K562 (cell line): ENCODE results near the gene METTL23. TPM values are rescaled to one million over a fixed set of nuclear protein-coding genes. Genes with fewer than 3 reads are reported as not detected.

Experiments used
- BRD4 ChIP-seq: fragments of 200-600 bp; sonication (generic); IDR thresholded peaks from 2 replicates; pipeline ENCODE4 v1.6.1; 2017; ENCODE audit warnings: inconsistent platforms
- EP400 ChIP-seq: fragments of 450-650 bp; IDR thresholded peaks from 2 replicates; pipeline ENCODE4 v1.6.1; 2017; ENCODE audit warnings: antibody characterized with exemption, mild to moderate bottlenecking, moderate library complexity
- FOXM1 ChIP-seq, 2 experiments: fragments of 450-650 bp in 1 of 2; sonication (generic) in 1 of 2; formaldehyde crosslinking in 1 of 2; IDR thresholded peaks; 2 replicates each; pipeline versions ENCODE4 v1.6.1 to v1.9.0; 2017 to 2022; ENCODE audit warnings: low read depth in 2 of 2, mild to moderate bottlenecking in 2 of 2, missing genetic modification reagents in 1 of 2, moderate library complexity in 1 of 2
- HMG20A ChIP-seq: fragments of 450-650 bp; formaldehyde crosslinking; conservative IDR thresholded peaks from 2 replicates; pipeline ENCODE4 v1.4.0; 2020; ENCODE audit warnings: mild to moderate bottlenecking, mixed read lengths
- HMGN3 ChIP-seq: IDR thresholded peaks from 2 replicates; pipeline ENCODE4 v1.6.1; 2011; ENCODE audit warnings: borderline replicate concordance, low read depth, mild to moderate bottlenecking, mixed read lengths, low read length; ENCODE audit not compliant: insufficient read length; ENCODE audit errors: extremely low read depth
- KLF10 ChIP-seq: fragments of 250-450 bp; sonication (Bioruptor Pico); IDR thresholded peaks from 2 replicates; pipeline ENCODE4 v1.6.1; 2021; ENCODE audit warnings: matching md5 sums
- PHB ChIP-seq: fragments of 250-450 bp; sonication (Bioruptor Pico); IDR thresholded peaks from 2 replicates; pipeline ENCODE4 v1.5.0; 2021
- PHB2 ChIP-seq: fragments of 450-650 bp; IDR thresholded peaks from 2 replicates; pipeline ENCODE4 v1.6.1; 2017; ENCODE audit warnings: low read depth
- RBFOX2 ChIP-seq: fragments of 200-400 bp; formaldehyde crosslinking; IDR thresholded peaks from 2 replicates; pipeline ENCODE4 v1.6.1; 2017; ENCODE audit warnings: low read depth, mild to moderate bottlenecking, low read length, moderate library complexity
- RCOR1 ChIP-seq, 2 experiments: IDR thresholded peaks; 2 replicates each; pipeline ENCODE4 v1.6.1; 2012; ENCODE audit warnings: low read depth in 2 of 2, low read length in 2 of 2, borderline replicate concordance in 1 of 2, improper control_type of control experiment in 1 of 2
- TCF3 ChIP-seq: sonication (generic); formaldehyde crosslinking; IDR thresholded peaks from 2 replicates; pipeline ENCODE4 v1.4.0; 2020; ENCODE audit warnings: mild to moderate bottlenecking, missing genetic modification reagents
- WHSC1 ChIP-seq: IDR thresholded peaks from one replicate; pipeline ENCODE4 v1.6.1; 2012; ENCODE audit warnings: low read length, control low read depth, inconsistent platforms
- ZEB2 ChIP-seq: fragments of 450-650 bp; IDR thresholded peaks from 2 replicates; pipeline ENCODE4 v1.6.1; 2016
- ZNF140 ChIP-seq: fragments of 250-450 bp; sonication (Bioruptor Pico); IDR thresholded peaks from 2 replicates; pipeline ENCODE4 v1.8.0; 2021; ENCODE audit warnings: moderate library complexity, mild to moderate bottlenecking, inconsistent platforms
- ZNF766 ChIP-seq: fragments of 200-800 bp; sonication (Bioruptor generic); conservative IDR thresholded peaks from 2 replicates; pipeline ENCODE4 v1.6.1; 2016; ENCODE audit warnings: missing genetic modification characterization, missing compliant biosample characterization
- polyA plus RNA-seq, 8 experiments: library from polyadenylated mRNA; depleted of rRNA in 4 of 8; stranded (reverse) in 5 of 8; unstranded in 3 of 8; fragments of >200 nt; fragmentation: Nextera tagmentation in 2 of 8; fragmentation: Illumina TruSeq in 1 of 8; extraction: Ambion mirVana in 2 of 8; extraction: Trizol in 1 of 8; gene quantifications; 2 replicates each; pipeline versions ENCODE4 v1.2.1 to v1.2.3, GENCODE V29; 2011 to 2014; ENCODE audit warnings: inconsistent platforms in 1 of 8, missing spikeins in 1 of 8
- total RNA-seq, 7 experiments: library from RNA; depleted of rRNA in 6 of 7; stranded (reverse); fragments of >200 nt in 6 of 7; fragmentation: Illumina TruSeq in 2 of 7; extraction: Trizol in 2 of 7; gene quantifications; 2 replicates each; pipeline versions ENCODE4 v1.2.1 to v1.2.3, GENCODE V29; 2011 to 2021; ENCODE audit warnings: low replicate concordance in 1 of 7
- TF ChIP-seq, protein P1 (sequence below): fragments of 250-450 bp; sonication (Bioruptor Pico); IDR thresholded peaks from 2 replicates; pipeline ENCODE4 v1.8.0; 2021; ENCODE audit warnings: borderline replicate concordance, mild to moderate bottlenecking, moderate library complexity; ENCODE audit not compliant: poor library complexity, severe bottlenecking
- TF ChIP-seq, protein P2 (sequence below), 2 experiments: fragments of 450-650 bp; IDR thresholded peaks; 2 replicates each; pipeline ENCODE4 v1.6.1; 2016
- TF ChIP-seq, protein P3 (sequence below): fragments of 250-450 bp; sonication (Bioruptor Pico); IDR thresholded peaks from 2 replicates; pipeline ENCODE4 v1.5.1; 2021; ENCODE audit warnings: mild to moderate bottlenecking
- TF ChIP-seq, protein P4 (sequence below): IDR thresholded peaks from 2 replicates; pipeline ENCODE4 v1.6.1; 2012; ENCODE audit warnings: low read depth, low read length, improper control_type of control experiment, borderline replicate concordance
- TF ChIP-seq, protein P5 (sequence below): sonication (generic); formaldehyde crosslinking; IDR thresholded peaks from 2 replicates; pipeline ENCODE4 v1.8.1; 2022; ENCODE audit warnings: missing genetic modification reagents

METTL23 gene
- total and polyA plus RNA-seq, 9 of the 15 experiments (the other 6 are each of a cell fraction or from before 2014, with no cell fraction given): 29.4 to 67.3 (median 41.6) TPM

DNA sequence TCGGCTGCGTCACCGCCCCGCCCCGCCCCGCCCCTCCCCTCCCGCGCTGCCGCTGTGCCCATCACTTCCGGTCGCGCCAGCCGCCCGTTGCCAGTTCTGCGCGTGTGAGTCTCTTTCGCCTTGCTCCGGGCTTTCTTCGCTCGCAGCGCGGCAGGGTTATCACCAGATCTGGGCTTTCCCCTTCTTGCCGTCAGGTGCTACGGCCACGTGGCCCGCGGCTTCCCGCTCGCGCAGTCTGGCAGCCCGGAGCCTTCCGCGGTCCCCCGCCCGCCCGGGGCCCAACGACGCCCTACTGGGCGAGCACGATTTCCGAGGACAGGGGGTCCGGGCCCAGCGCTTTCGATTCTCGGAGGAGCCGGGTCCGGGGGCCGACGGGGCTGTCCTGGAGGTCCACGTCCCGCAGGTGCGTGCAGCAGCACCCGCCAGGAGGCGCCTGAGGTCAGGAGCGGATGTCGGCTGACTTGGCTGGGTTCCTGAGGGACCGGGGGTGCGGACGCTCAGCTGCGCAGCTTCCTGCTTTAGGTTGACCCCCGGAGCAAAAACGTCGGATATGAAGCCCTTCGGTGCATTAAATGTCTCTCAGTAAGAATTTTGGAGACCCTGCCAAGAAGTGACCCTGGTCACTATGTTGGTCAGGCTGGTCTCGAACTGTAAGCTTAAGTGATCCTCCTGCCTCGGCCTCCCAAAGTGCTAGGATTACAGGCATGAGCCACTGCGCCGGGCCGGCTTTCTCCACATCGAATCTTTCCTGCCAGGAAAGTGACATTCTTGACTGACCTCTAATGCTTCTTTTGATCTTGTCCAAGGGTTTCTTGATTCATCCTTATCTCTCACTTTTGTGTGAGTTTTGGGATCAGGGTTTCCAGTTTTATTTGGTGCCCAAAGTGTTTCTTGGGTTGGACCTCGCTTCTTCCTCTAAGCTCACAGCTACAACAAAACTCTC, at the start of gene METTL23 (continued):
- TF ChIP-seq BRD4 (peak; percentile 64; the same call in 1 of the 2 replicates), KLF10 (CRISPR knock-in tag) (no peak), RCOR1 (IDR thresholded peaks at IDR 0.05; ENCODE audit: borderline replicate concordance in 1 of 2, low read depth in 2 of 2, low read length in 2 of 2) (peak in 1 of 2 experiments; percentile 11; a peak in 1 of 4 replicates), ZNF766 (no peak; the same call in 1 of the 2 replicates), FOXM1 (IDR thresholded peaks at IDR 0.05; ENCODE audit: low read depth) (peak; percentile 13; the same call in 1 of the 2 replicates), FOXM1 (CRISPR knock-in tag; IDR thresholded peaks at IDR 0.05; ENCODE audit: low read depth) (no peak), ZNF140 (no peak), HMG20A (CRISPR knock-in tag) (no peak), ZEB2 (0 out of 2 replicates have a peak, but pooled peaks have one; percentile 31), HMGN3 (peak; percentile 82), WHSC1 (no peak), EP400 (peak; percentile 97), RBFOX2 (peak; percentile 80), PHB2 (no peak), TCF3 (CRISPR knock-in tag) (0 out of 2 replicates have a peak, but pooled peaks have one; percentile 14), PHB (CRISPR knock-in tag) (no peak)
- TF ChIP-seq, protein P1, sequence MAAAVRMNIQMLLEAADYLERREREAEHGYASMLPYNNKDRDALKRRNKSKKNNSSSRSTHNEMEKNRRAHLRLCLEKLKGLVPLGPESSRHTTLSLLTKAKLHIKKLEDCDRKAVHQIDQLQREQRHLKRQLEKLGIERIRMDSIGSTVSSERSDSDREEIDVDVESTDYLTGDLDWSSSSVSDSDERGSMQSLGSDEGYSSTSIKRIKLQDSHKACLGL (CRISPR knock-in tag): peak; percentile 63
- TF ChIP-seq, protein P2, sequence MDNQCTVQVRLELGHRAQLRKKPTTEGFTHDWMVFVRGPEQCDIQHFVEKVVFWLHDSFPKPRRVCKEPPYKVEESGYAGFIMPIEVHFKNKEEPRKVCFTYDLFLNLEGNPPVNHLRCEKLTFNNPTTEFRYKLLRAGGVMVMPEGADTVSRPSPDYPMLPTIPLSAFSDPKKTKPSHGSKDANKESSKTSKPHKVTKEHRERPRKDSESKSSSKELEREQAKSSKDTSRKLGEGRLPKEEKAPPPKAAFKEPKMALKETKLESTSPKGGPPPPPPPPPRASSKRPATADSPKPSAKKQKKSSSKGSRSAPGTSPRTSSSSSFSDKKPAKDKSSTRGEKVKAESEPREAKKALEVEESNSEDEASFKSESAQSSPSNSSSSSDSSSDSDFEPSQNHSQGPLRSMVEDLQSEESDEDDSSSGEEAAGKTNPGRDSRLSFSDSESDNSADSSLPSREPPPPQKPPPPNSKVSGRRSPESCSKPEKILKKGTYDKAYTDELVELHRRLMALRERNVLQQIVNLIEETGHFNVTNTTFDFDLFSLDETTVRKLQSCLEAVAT (IDR thresholded peaks at IDR 0.05): no peak
- TF ChIP-seq, protein P3, sequence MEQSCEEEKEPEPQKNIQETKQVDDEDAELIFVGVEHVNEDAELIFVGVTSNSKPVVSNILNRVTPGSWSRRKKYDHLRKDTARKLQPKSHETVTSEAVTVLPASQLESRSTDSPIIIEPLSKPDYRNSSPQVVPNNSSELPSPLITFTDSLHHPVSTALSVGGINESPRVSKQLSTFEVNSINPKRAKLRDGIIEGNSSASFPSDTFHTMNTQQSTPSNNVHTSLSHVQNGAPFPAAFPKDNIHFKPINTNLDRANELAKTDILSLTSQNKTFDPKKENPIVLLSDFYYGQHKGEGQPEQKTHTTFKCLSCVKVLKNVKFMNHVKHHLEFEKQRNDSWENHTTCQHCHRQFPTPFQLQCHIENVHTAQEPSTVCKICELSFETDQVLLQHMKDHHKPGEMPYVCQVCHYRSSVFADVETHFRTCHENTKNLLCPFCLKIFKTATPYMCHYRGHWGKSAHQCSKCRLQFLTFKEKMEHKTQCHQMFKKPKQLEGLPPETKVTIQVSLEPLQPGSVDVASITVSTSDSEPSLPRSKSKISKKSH (CRISPR knock-in tag): no peak
- TF ChIP-seq, protein P4, sequence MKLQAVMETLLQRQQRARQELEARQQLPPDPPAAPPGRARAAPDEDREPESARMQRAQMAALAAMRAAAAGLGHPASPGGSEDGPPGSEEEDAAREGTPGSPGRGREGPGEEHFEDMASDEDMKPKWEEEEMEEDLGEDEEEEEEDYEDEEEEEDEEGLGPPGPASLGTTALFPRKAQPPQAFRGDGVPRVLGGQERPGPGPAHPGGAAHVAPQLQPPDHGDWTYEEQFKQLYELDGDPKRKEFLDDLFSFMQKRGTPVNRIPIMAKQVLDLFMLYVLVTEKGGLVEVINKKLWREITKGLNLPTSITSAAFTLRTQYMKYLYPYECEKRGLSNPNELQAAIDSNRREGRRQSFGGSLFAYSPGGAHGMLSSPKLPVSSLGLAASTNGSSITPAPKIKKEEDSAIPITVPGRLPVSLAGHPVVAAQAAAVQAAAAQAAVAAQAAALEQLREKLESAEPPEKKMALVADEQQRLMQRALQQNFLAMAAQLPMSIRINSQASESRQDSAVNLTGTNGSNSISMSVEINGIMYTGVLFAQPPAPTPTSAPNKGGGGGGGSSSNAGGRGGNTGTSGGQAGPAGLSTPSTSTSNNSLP: no peak
- TF ChIP-seq, protein P5, sequence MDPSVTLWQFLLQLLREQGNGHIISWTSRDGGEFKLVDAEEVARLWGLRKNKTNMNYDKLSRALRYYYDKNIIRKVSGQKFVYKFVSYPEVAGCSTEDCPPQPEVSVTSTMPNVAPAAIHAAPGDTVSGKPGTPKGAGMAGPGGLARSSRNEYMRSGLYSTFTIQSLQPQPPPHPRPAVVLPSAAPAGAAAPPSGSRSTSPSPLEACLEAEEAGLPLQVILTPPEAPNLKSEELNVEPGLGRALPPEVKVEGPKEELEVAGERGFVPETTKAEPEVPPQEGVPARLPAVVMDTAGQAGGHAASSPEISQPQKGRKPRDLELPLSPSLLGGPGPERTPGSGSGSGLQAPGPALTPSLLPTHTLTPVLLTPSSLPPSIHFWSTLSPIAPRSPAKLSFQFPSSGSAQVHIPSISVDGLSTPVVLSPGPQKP: 0 out of 2 replicates have a peak, but pooled peaks have one; percentile 72
